Chondrocyte (in vitro differentiated cells): ENCODE results near the gene MTUS2. TPM values are rescaled to one million over a fixed set of nuclear protein-coding genes. Genes with fewer than 3 reads are reported as not detected.
"Not testable (repeated sequence)": the region's sequence is repeated elsewhere in the genome, so short reads cannot be mapped to it uniquely, and the experiment has no call there.

Experiments
- DNase-seq: peaks from one replicate; pipeline ENCODE4 v3.0.0; 2021; ENCODE audit warnings: mixed read lengths, low spot score
- H3K27ac Mint-ChIP-seq: one replicate; pipeline ENCODE4 v1.8.0; 2021; ENCODE audit warnings: mild to moderate bottlenecking, moderate library complexity, mixed read lengths; ENCODE audit not compliant: unreplicated experiment
- H3K27me3 Mint-ChIP-seq: 2 replicates; pipeline ENCODE4 v1.8.0; 2021; ENCODE audit warnings: low read depth, mixed read lengths
- H3K36me3 Mint-ChIP-seq: 2 replicates; pipeline ENCODE4 v1.8.0; 2021; ENCODE audit warnings: low read depth, mixed read lengths
- H3K4me1 Mint-ChIP-seq: 2 replicates; pipeline ENCODE4 v1.8.0; 2021; ENCODE audit warnings: low read depth, mild to moderate bottlenecking, mixed read lengths
- H3K4me3 Mint-ChIP-seq: one replicate; pipeline ENCODE4 v1.8.0; 2021; ENCODE audit warnings: mild to moderate bottlenecking, moderate library complexity, mixed read lengths; ENCODE audit not compliant: unreplicated experiment
- H3K9me3 Mint-ChIP-seq: 2 replicates; pipeline ENCODE4 v1.8.0; 2021; ENCODE audit warnings: low read depth, mixed read lengths
- total RNA-seq: library from RNA; stranded (reverse); gene quantifications from 3 replicates; pipeline ENCODE4 v1.2.1, GENCODE V29; 2021
- TF ChIP-seq, protein P1 (sequence below): fragments of 200-600 bp; sonication (generic); IDR thresholded peaks from 2 replicates; pipeline ENCODE4 v1.5.0; 2021; ENCODE audit warnings: antibody characterized with exemption, mild to moderate bottlenecking, moderate library complexity

Gene MTUS2
- total RNA-seq, 1 donor from 2014 or later = 1.2 TPM

GRCh38 chr13:29328501-29328900 lies 508.4 kb downstream of the MTUS2 start:
- Mint-ChIP-seq H3K4me3 (no peak overlapping the region), H3K4me1 (no peaks in the 10 kb centered on the region), H3K9me3 (peaks cover 18% of the 10 kb centered on the region), H3K27ac (no peak overlapping the region), H3K27me3 (no peaks in the 10 kb centered on the region), H3K36me3 (no peaks in the 10 kb centered on the region)
- TF ChIP-seq, protein P1, sequence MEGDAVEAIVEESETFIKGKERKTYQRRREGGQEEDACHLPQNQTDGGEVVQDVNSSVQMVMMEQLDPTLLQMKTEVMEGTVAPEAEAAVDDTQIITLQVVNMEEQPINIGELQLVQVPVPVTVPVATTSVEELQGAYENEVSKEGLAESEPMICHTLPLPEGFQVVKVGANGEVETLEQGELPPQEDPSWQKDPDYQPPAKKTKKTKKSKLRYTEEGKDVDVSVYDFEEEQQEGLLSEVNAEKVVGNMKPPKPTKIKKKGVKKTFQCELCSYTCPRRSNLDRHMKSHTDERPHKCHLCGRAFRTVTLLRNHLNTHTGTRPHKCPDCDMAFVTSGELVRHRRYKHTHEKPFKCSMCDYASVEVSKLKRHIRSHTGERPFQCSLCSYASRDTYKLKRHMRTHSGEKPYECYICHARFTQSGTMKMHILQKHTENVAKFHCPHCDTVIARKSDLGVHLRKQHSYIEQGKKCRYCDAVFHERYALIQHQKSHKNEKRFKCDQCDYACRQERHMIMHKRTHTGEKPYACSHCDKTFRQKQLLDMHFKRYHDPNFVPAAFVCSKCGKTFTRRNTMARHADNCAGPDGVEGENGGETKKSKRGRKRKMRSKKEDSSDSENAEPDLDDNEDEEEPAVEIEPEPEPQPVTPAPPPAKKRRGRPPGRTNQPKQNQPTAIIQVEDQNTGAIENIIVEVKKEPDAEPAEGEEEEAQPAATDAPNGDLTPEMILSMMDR = no peak
- DNase-seq = no peak

DNA sequence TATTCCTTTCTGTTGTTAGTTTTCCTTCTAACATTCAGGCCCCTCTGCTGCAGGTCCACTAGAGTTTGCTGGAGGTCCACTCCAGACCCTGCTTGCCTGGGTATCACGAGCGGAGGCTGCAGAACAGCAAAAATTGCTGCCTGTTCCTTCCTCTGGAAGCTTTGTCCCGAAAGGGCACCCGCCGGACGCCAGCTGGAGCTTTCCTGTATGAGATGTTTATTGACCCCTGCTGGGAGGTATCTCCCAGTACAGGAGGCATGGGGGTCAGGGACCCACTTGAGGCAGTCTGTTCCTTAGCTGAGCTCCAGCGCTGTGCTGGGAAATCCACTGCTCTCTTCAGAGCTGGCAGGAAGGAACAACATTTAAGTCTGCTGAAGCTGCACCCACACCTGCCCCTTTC lies 516.2 kb downstream of the MTUS2 start:
- TF ChIP-seq, protein P1 = no peak
- Mint-ChIP-seq H3K27ac (no peak overlapping the region), H3K27me3 (no peaks in the 10 kb centered on the region), H3K9me3 (peaks cover 27% of the 10 kb centered on the region), H3K36me3 (no peaks in the 10 kb centered on the region), H3K4me1 (no peaks in the 10 kb centered on the region), H3K4me3 (no peak overlapping the region)
- no peak for DNase-seq

DNA sequence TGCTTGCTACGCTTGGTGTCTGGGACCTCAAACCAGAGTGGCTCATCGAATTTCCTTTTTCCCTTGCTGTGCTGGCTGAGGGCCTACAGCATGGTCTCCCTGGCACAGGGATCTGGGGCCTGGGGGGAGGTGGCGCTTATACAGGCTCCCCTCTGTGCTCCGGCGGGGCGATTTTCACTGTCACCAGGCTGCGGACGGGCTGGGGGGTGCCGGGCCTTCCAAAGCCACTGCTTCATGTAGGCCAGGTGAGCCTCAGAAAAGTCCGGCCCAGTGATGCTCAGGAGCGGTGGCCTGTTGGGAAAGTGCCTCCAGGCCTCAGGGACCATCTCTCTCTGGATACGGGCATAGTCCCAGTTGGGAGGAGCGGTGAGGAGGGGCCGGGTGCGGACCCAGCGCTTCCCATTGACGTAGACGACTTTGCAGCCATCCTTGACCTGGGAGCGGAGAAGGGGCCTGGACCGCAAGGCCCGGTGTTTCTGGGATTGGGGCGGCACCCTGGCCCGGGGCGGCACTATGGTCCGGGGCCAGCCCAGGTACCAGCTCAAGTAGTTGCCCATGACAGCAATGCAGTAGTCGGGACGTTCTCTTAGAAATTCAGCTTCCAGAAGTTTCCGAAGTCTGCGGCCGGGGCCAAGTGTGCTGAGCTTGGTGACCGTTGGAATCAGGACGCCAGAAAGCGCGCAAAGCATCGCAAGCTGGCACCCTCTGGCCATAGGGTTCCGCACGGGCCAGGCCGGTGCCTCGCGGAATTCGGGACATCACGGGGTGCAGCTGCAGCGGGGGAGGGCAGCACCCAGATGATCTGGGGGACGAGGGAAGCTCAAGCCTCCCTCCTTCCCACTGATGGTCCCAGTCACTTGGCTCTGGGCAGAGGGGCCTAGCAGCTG lies 519.5 kb downstream of the MTUS2 start:
- TF ChIP-seq, protein P1 = no peak
- no peaks in the 10 kb centered on the region for H3K36me3 Mint-ChIP-seq
- peaks cover 37% of the 10 kb centered on the region for H3K9me3 Mint-ChIP-seq
- no peak overlapping the region for H3K4me3 Mint-ChIP-seq
- peaks cover 7% of the 10 kb centered on the region for H3K27me3 Mint-ChIP-seq
- DNase-seq = no peak
- no peak overlapping the region for H3K27ac Mint-ChIP-seq
- H3K4me1 Mint-ChIP-seq = no peaks in the 10 kb centered on the region

DNA sequence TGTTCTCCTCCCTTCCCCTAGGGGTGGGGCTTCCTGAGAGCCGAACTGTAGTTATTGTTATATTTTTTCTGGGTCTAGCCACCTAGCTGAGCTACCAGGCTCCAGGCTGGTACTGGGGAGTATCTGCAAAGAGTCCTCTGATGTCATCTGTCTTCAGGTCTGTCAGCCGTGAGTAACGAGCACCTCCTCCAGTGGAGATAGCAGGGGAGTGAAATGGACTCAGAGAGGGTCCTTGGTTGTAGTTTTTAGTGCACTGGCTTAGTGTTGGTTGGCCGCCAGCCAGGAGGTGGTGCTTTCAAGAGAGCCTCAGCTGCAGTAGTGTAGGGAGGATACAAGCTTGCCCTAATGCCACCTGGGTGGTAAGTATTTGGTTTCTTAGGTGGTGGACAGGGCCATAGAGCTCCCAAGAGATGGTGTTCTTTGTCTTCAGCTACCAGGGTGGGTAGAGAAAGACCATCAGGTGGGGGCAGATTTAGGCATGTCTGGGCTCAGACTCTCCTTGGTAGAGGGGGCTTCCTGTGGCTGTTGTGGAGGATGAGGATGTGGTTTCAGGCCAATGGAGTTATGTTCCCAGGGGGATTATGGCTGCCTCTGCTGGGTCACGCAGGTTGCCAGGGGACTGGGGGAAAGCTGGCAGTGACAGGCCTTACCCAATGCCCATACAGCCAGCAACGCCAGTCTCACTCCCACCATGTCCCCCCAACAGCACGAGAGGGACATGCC lies 525.9 kb downstream of the MTUS2 start:
- H3K4me3 Mint-ChIP-seq, DNase-seq, H3K27ac Mint-ChIP-seq, H3K36me3 Mint-ChIP-seq, H3K4me1 Mint-ChIP-seq: not testable (repeated sequence)
- Mint-ChIP-seq H3K27me3 (peaks cover 39% of the 10 kb centered on the region), H3K9me3 (peaks cover 24% of the 10 kb centered on the region)

DNA sequence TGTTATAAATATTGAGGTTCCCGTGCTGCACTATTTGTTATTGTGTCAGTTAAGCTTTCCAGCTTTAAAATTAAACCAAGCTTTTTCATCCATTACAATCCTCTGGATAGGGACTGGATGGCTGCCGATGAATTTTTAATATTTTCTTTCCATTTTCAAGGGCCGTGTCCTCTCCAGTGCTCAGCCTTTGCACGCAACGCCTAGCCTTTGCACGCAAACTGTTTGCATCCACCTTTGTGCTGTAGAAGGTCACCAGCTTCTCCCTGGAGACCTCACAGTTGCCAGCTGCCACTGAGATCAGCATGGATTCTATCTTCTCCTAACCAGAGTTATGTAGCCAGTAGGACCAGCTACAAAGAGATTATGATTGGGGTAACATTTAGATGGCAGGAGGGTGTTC lies 534.9 kb downstream of the MTUS2 start:
- TF ChIP-seq, protein P1 = no peak
- Mint-ChIP-seq H3K27me3 (peaks cover 66% of the 10 kb centered on the region), H3K4me3 (no peak overlapping the region), H3K36me3 (no peaks in the 10 kb centered on the region), H3K27ac (no peak overlapping the region), H3K4me1 (no peaks in the 10 kb centered on the region), H3K9me3 (no peaks in the 10 kb centered on the region)
- no peak for DNase-seq
